Measurements from ENCODE around the gene USP33. TPM values are rescaled to one million over a fixed set of nuclear protein-coding genes. Genes with fewer than 3 reads are reported as not detected.
"Not testable (repeated sequence)": the region's sequence is repeated elsewhere in the genome, so short reads cannot be mapped to it uniquely, and the experiment has no call there.

The USP33 gene
- total RNA-seq, 2 experiments from 2014 or later, result 47.8 to 67.0 TPM

- intact Hi-C loops (cut with micrococcal nuclease; ENCODE audit: unreplicated experiment), result no loop called here
- no peak for DNase-seq (ENCODE audit: low spot score)
- CTCF ChIA-PET (ENCODE audit: unreplicated experiment), result no interaction called here
- H3K27ac ChIP-seq (ENCODE audit: low read depth, low read length, poor library complexity, severe bottlenecking), result no peak overlapping the region
- H3K9me3 ChIP-seq (ENCODE audit: low read length), result peaks cover 38% of the 10 kb centered on the region; the same call in 1 of the 2 replicates
- no peak overlapping the region for H3K4me3 ChIP-seq (ENCODE audit: low read depth, low read length, poor library complexity, severe bottlenecking)
- peaks cover 10% of the 10 kb centered on the region for H3K4me1 ChIP-seq (ENCODE audit: insufficient read depth, low read length, poor library complexity, severe bottlenecking)
- peaks cover 54% of the 10 kb centered on the region for H3K36me3 ChIP-seq (ENCODE audit: insufficient read depth, low read length)
- peaks cover 95% of the 10 kb centered on the region for H3K79me2 ChIP-seq (ENCODE audit: insufficient read depth, low read depth, low read length)
- no TSS peak for BruUV-seq (replicated peaks)
- H2AFZ ChIP-seq (ENCODE audit: low read length), result no peak overlapping the region
- TF ChIP-seq EZH2phosphoT487 (IDR thresholded peaks at IDR 0.05; ENCODE audit: borderline replicate concordance, low read depth, low read length), result no peak
- TF ChIP-seq CTCF (conservative IDR thresholded peaks at IDR 0.05; ENCODE audit: low read length), result no peak
- H3K9me2 ChIP-seq (ENCODE audit: insufficient read depth, low read length), result no peaks in the 10 kb centered on the region
- POLR2A ChIA-PET, result interaction anchor here (0.7 kb wide), 1 partner anchor 69 kb away, joined by 3 read pairs; no protein-coding TSS in a partner anchor
- H4K20me1 ChIP-seq (ENCODE audit: insufficient read depth, low read length), result no peaks in the 10 kb centered on the region; the same call in none of the 2 replicates
- no peak overlapping the region for H3K4me2 ChIP-seq (ENCODE audit: low read length)
These were observed 107.4 kb downstream of the USP33 start for GRCh38 chr1:77652268-77652667.

GRCh38 chr1:77649127-77649526, 110.5 kb downstream of the USP33 start:
- Histone ChIP-seq H3K27ac (ENCODE audit: low read depth, low read length, poor library complexity, severe bottlenecking) (no peak overlapping the region), H3K9me3 (ENCODE audit: low read length) (peaks cover 38% of the 10 kb centered on the region; the same call in 1 of the 2 replicates), H3K4me3 (ENCODE audit: low read depth, low read length, poor library complexity, severe bottlenecking) (no peak overlapping the region), H3K79me2 (ENCODE audit: insufficient read depth, low read depth, low read length) (peaks cover 95% of the 10 kb centered on the region), H3K9me2 (ENCODE audit: insufficient read depth, low read length) (no peaks in the 10 kb centered on the region), H2AFZ (ENCODE audit: low read length) (no peak overlapping the region), H4K20me1 (ENCODE audit: insufficient read depth, low read length) (no peaks in the 10 kb centered on the region; the same call in none of the 2 replicates), H3K4me1 (ENCODE audit: insufficient read depth, low read length, poor library complexity, severe bottlenecking) (peaks cover 10% of the 10 kb centered on the region), H3K4me2 (ENCODE audit: low read length) (no peak overlapping the region), H3K36me3 (ENCODE audit: insufficient read depth, low read length) (peaks cover 82% of the 10 kb centered on the region)
- intact Hi-C loops (cut with micrococcal nuclease; ENCODE audit: unreplicated experiment), result no loop called here
- CTCF ChIA-PET (ENCODE audit: unreplicated experiment), result no interaction called here
- no peak for DNase-seq (ENCODE audit: low spot score)
- no TSS peak for BruUV-seq (replicated peaks)
- TF ChIP-seq EZH2phosphoT487 (IDR thresholded peaks at IDR 0.05; ENCODE audit: borderline replicate concordance, low read depth, low read length), result no peak
- no peak for TF ChIP-seq CTCF (conservative IDR thresholded peaks at IDR 0.05; ENCODE audit: low read length)
- POLR2A ChIA-PET, result interaction anchor here (0.6 to 1.6 kb wide), 5 partner anchors 10 to 209 kb away, joined by 3 to 5 read pairs (median 3); no protein-coding TSS in a partner anchor

- POLR2A ChIA-PET, result interaction anchor here (0.5 to 1.5 kb wide), 3 partner anchors 9 to 35 kb away, joined by 3 to 6 read pairs (median 4); no protein-coding TSS in a partner anchor
- not testable (repeated sequence) for BruUV-seq (replicated peaks)
These were observed 113.4 kb downstream of the USP33 start for GRCh38 chr1:77646224-77646623.

More at GRCh38 chr1:77646224-77646623, 113.4 kb downstream of the USP33 start:
- intact Hi-C loops (cut with micrococcal nuclease; ENCODE audit: unreplicated experiment); CTCF ChIA-PET (ENCODE audit: unreplicated experiment); H3K4me1 ChIP-seq (ENCODE audit: insufficient read depth, low read length, poor library complexity, severe bottlenecking); DNase-seq (ENCODE audit: low spot score); H3K27ac ChIP-seq (ENCODE audit: low read depth, low read length, poor library complexity, severe bottlenecking); H3K4me2 ChIP-seq (ENCODE audit: low read length); H4K20me1 ChIP-seq (ENCODE audit: insufficient read depth, low read length); H2AFZ ChIP-seq (ENCODE audit: low read length); H3K9me2 ChIP-seq (ENCODE audit: insufficient read depth, low read length); H3K4me3 ChIP-seq (ENCODE audit: low read depth, low read length, poor library complexity, severe bottlenecking): not testable (repeated sequence)
- H3K9me3 ChIP-seq (ENCODE audit: low read length), result peaks cover 35% of the 10 kb centered on the region; the same call in 1 of the 2 replicates
- peaks cover 76% of the 10 kb centered on the region for H3K36me3 ChIP-seq (ENCODE audit: insufficient read depth, low read length)
- peaks cover 98% of the 10 kb centered on the region for H3K79me2 ChIP-seq (ENCODE audit: insufficient read depth, low read depth, low read length)

Other genes starting within 250 kb of the USP33 start
- 66.4 and 74.6 TPM in 2 replicates for gene ZZZ3, start 77.2 kb downstream of the USP33 start, total RNA-seq (2014; rRNA removed; shearing (Covaris generic))
- 51.4 and 56.5 TPM in 2 replicates for gene ZZZ3, start 77.2 kb downstream of the USP33 start, total RNA-seq (2022)
- 3.7 and 5.1 TPM in 2 replicates for gene MIGA1, start 19.8 kb upstream of the USP33 start, total RNA-seq (2014; rRNA removed; shearing (Covaris generic))
- gene MIGA1, start 19.8 kb upstream of the USP33 start, total RNA-seq (2022), result 7.5 and 8.4 TPM in 2 replicates
- not detected in 2 replicates for gene NEXN, start 128.8 kb upstream of the USP33 start, total RNA-seq (2014; rRNA removed; shearing (Covaris generic))
- 0.28 TPM in 1 of 2 replicates, not detected in the other for gene NEXN, start 128.8 kb upstream of the USP33 start, total RNA-seq (2022)
- gene FUBP1, start 219.2 kb upstream of the USP33 start, total RNA-seq (2014; rRNA removed; shearing (Covaris generic)), result 234 and 256 TPM in 2 replicates
- 301 and 325 TPM in 2 replicates for gene FUBP1, start 219.2 kb upstream of the USP33 start, total RNA-seq (2022)
- 9.0 and 12.6 TPM in 2 replicates for gene DNAJB4, start 245.1 kb upstream of the USP33 start, total RNA-seq (2014; rRNA removed; shearing (Covaris generic))
- 14.9 and 15.8 TPM in 2 replicates for gene DNAJB4, start 245.1 kb upstream of the USP33 start, total RNA-seq (2022)

All from OCI-LY7 (cell line).